Measurements from ENCODE around the gene BUD31. TPM values are rescaled to one million over a fixed set of nuclear protein-coding genes. Genes with fewer than 3 reads are reported as not detected.

BUD31 gene
- total and polyA plus RNA-seq, 8 donors, result 58.0 to 155 (median 110) TPM

- peaks cover 60 to 74% (median 72%) of the 10 kb centered on the region in 4 donors for H3K36me3 ChIP-seq
Measured at GRCh38 chr7:99402854-99403253, 5.9 kb upstream of the BUD31 start.

DNA sequence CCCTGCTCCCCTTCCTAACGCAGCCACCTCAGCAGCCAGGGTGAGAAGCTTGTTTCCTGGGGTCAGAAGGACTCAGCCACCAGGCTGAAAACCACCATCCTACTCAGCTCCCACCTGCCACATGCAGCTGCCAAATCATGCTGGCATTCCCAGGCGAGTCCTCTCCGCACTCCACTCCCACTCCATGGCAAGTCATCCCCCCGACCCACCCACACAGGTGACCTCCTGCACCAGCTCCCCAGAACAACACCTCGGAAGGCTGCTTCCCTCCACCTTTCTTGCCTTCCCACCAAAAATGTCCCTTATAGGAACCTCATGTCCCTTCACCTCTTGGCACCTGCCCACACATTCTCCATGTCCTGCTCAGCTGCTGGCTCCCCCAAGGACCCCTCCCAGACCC is 5.0 kb upstream of the BUD31 start:
- TF ChIP-seq POLR2AphosphoS5 (IDR thresholded peaks at IDR 0.05), result no peak
- TF ChIP-seq EP300 (IDR thresholded peaks at IDR 0.05), result no peak
- TF ChIP-seq, protein P1, sequence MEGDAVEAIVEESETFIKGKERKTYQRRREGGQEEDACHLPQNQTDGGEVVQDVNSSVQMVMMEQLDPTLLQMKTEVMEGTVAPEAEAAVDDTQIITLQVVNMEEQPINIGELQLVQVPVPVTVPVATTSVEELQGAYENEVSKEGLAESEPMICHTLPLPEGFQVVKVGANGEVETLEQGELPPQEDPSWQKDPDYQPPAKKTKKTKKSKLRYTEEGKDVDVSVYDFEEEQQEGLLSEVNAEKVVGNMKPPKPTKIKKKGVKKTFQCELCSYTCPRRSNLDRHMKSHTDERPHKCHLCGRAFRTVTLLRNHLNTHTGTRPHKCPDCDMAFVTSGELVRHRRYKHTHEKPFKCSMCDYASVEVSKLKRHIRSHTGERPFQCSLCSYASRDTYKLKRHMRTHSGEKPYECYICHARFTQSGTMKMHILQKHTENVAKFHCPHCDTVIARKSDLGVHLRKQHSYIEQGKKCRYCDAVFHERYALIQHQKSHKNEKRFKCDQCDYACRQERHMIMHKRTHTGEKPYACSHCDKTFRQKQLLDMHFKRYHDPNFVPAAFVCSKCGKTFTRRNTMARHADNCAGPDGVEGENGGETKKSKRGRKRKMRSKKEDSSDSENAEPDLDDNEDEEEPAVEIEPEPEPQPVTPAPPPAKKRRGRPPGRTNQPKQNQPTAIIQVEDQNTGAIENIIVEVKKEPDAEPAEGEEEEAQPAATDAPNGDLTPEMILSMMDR (IDR thresholded peaks at IDR 0.05), result no peak
- TF ChIP-seq POLR2A (IDR thresholded peaks at IDR 0.05), result no peak
- 80 to 97% (median 93%) methylated on average over 5 of the region's 5 CpGs for WGBS, 5 donors
- H3K27ac ChIP-seq, result no peak overlapping the region
- H3K9me3 ChIP-seq, result no peaks in the 10 kb centered on the region
- no peaks in the 10 kb centered on the region for H3K27me3 ChIP-seq
- peaks cover 12 to 41% (median 39%) of the 10 kb centered on the region in 4 donors for H3K4me1 ChIP-seq
- intact Hi-C loops (cut with DNase I; ENCODE audit: low total_unique reads), result no loop called here
- DNase-seq, result no peak
- peaks cover 53 to 65% (median 63%) of the 10 kb centered on the region in 4 donors for H3K36me3 ChIP-seq
- H3K4me3 ChIP-seq, result no peak overlapping the region

More at GRCh38 chr7:99402854-99403253, 5.9 kb upstream of the BUD31 start:
- Histone ChIP-seq H3K4me1 (peaks cover 12 to 41% (median 39%) of the 10 kb centered on the region in 4 donors), H3K4me3 (no peak overlapping the region), H3K9me3 (no peaks in the 10 kb centered on the region), H3K27me3 (no peaks in the 10 kb centered on the region), H3K27ac (no peak overlapping the region)
- intact Hi-C loops (cut with DNase I; ENCODE audit: low total_unique reads), result no loop called here
- no peak for TF ChIP-seq EP300 (IDR thresholded peaks at IDR 0.05)
- no peak for DNase-seq
- 88 to 97% (median 93%) methylated on average over 3 of the region's 3 CpGs for WGBS, 5 donors

DNA sequence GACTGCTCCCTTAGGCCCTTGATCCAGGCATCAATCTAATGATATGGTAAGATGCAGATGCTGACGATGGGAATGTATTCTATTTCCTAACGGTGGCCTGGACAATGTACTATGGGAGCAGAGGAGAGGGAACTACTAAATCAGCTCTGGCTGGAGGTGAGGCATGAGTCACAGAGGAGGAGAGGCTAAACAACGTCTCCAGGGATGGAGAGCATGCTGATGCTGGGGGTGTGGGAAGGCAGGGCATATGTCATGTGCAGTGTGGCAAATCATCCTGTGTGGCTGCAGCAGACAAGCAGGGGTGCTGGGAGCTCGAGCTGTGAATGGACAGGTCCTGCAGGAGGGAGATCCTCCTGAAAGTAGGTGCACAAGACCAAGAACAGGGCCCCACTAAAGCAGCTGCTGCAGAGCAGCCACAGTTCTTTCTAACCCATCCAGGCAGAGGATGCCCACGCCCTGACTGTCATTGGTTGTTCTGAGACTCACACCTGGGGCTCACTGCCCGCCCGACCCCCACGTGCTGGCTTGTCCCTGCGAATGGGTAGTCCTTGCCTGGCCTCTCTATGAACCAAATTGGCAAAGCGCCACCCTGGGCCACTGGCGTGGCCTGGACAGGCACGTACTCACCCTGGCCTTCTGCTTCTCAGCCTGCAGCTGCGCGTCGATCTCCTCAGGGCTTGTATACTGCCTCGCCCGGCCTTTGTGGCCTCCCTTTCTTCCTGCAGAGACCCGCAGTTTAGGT is 4.4 kb upstream of the BUD31 start:
- no peaks in the 10 kb centered on the region for H3K27me3 ChIP-seq
- no peak overlapping the region for H3K27ac ChIP-seq
- H3K36me3 ChIP-seq, result peaks cover 47 to 58% (median 57%) of the 10 kb centered on the region in 4 donors
- peaks cover 12 to 44% (median 41%) of the 10 kb centered on the region in 4 donors for H3K4me1 ChIP-seq
- H3K4me3 ChIP-seq, result peak overlapping the region in 1 of 4 donors; percentile 1
- intact Hi-C loops (cut with DNase I; ENCODE audit: low total_unique reads), result no loop called here
- no peaks in the 10 kb centered on the region for H3K9me3 ChIP-seq
- no peak for DNase-seq
- 74 to 80% (median 78%) methylated on average over 13 to 18 of the region's 18 CpGs for WGBS, 5 donors
- TF ChIP-seq, protein P1 (IDR thresholded peaks at IDR 0.05), result no peak
- TF ChIP-seq EP300 (IDR thresholded peaks at IDR 0.05) (no peak), POLR2A (IDR thresholded peaks at IDR 0.05) (no peak), POLR2AphosphoS5 (IDR thresholded peaks at IDR 0.05) (no peak)

DNA sequence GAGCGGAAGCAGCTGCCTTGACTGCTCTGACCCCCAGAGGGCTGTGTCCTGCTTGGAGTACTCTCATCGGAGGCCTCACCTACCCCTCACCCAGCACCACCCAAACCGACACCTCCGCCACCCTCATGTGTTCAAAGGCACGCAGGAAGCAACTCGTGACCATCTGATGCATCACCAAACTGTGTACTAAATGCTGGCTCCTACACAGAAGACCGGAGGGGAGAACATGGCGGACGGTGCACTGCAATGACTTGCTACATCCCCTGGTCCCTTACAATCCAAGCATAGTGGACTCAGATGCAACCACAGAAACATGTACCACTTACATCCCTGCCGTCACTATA is 3.8 kb upstream of the BUD31 start:
- no peak for DNase-seq
- no peaks in the 10 kb centered on the region for H3K9me3 ChIP-seq
- peaks cover 41 to 53% (median 52%) of the 10 kb centered on the region in 4 donors for H3K36me3 ChIP-seq
- no peaks in the 10 kb centered on the region for H3K27me3 ChIP-seq
- 87 to 95% (median 94%) methylated on average over 10 of the region's 10 CpGs for WGBS, 5 donors
- peaks cover 18 to 49% (median 47%) of the 10 kb centered on the region in 4 donors for H3K4me1 ChIP-seq
- no peak overlapping the region for H3K27ac ChIP-seq
- H3K4me3 ChIP-seq, result peak overlapping the region in 1 of 4 donors; percentile 1
- TF ChIP-seq POLR2AphosphoS5 (IDR thresholded peaks at IDR 0.05) (no peak), POLR2A (IDR thresholded peaks at IDR 0.05) (no peak), EP300 (IDR thresholded peaks at IDR 0.05) (no peak)
- TF ChIP-seq, protein P1 (IDR thresholded peaks at IDR 0.05), result no peak
- intact Hi-C loops (cut with DNase I; ENCODE audit: low total_unique reads), result no loop called here

GRCh38 chr7:99406557-99406956 is 2.2 kb upstream of the BUD31 start:
- H3K9me3 ChIP-seq, result no peaks in the 10 kb centered on the region
- H3K27ac ChIP-seq, result peak overlapping the region in 3 of 5 donors; percentile 21 to 97 (median 96)
- intact Hi-C loops (cut with DNase I; ENCODE audit: low total_unique reads), result no loop called here
- TF ChIP-seq EP300 (IDR thresholded peaks at IDR 0.05) (no peak), POLR2A (IDR thresholded peaks at IDR 0.05) (no peak), POLR2AphosphoS5 (IDR thresholded peaks at IDR 0.05) (no peak)
- TF ChIP-seq, protein P1 (IDR thresholded peaks at IDR 0.05), result no peak
- no peaks in the 10 kb centered on the region for H3K27me3 ChIP-seq
- DNase-seq, result no peak
- peaks cover 34 to 52% (median 50%) of the 10 kb centered on the region in 4 donors for H3K36me3 ChIP-seq
- 33 to 78% (median 57%) methylated on average over 1 of the region's 1 CpG for WGBS, 5 donors
- peak overlapping the region in 1 of 4 donors; percentile 80 for H3K4me3 ChIP-seq
- peaks cover 24 to 61% (median 56%) of the 10 kb centered on the region in 4 donors for H3K4me1 ChIP-seq

Data from stomach (tissue), 9 donors.